Right cardiac atrium (tissue), 5 donors: ENCODE results near the gene FOXL2. TPM values are rescaled to one million over a fixed set of nuclear protein-coding genes. Genes with fewer than 3 reads are reported as not detected.
A peak's percentile ranks its signal among the peaks of the same experiment; 100 is the strongest.

Source experiments
- ATAC-seq, 2 donors: fragments of 200-7000 bp; cut with Tn5 transposase; one replicate each; pipeline versions ENCODE4 v1.8.0 to v1.9.1; 2020; ENCODE audit warnings: moderate library complexity in 2 of 2, mild to moderate bottlenecking in 1 of 2
- DNase-seq, 3 donors: peaks; one replicate each; pipeline ENCODE4 v3.0.0-alpha.2; 2020
- H3K27ac ChIP-seq: one replicate; pipeline ENCODE4 v1.5.1; 2013; ENCODE audit warnings: mild to moderate bottlenecking, low read length, control low read depth, moderate library complexity
- H3K27me3 ChIP-seq: one replicate; pipeline ENCODE4 v1.6.1; 2013; ENCODE audit not compliant: control insufficient read depth, insufficient read depth
- H3K4me1 ChIP-seq: one replicate; pipeline ENCODE4 v1.6.1; 2013; ENCODE audit warnings: low read length; ENCODE audit not compliant: control insufficient read depth, insufficient read depth
- H3K4me3 ChIP-seq: one replicate; pipeline ENCODE4 v1.5.1; 2013; ENCODE audit warnings: low read length, control low read depth
- H3K9me3 ChIP-seq: one replicate; pipeline ENCODE4 v1.6.1; 2013; ENCODE audit warnings: low read length; ENCODE audit not compliant: control insufficient read depth
- WGBS: extraction: QIAGEN DNeasy Blood & Tissue Kit; methylation state at CpG from one replicate; pipeline ENCODE4 v1.1.7; 2013; 5-methylcytosine and 5-hydroxymethylcytosine counted together
- intact Hi-C, 4 donors: fragments of 100-400 bp; cut with DNase I; formaldehyde crosslinking; loops; one replicate each; pipeline versions ENCODE4 v1.11.0 to v1.14.0; 2022 to 2023
- polyA plus RNA-seq: library from polyadenylated mRNA; stranded (reverse); fragments of 200-250 nt; gene quantifications from one replicate; pipeline ENCODE4 v1.2.3, GENCODE V29; 2013
- total RNA-seq, 4 donors: library from RNA; stranded (reverse); fragmentation: NEBNext Ultra II Directional; extraction: Animal tissue kit (Norgen Biotek cat#: 25700); gene quantifications; one replicate each; pipeline ENCODE4 v1.2.1, GENCODE V29; 2021
- donor health status: healthy with polysubstance abuse.
- donor health status: DM: no; HTN: yes; CAD: no.
- donor health status: DM: no; HTN: no; CAD: no.
- donor health status: DM: no; HTN: yes; CAD: no; lungs with severe emphysema.
- donor health status: DM: yes; HTN: yes; CAD: no.

The FOXL2 gene
- total and polyA plus RNA-seq, 5 donors: not detected

DNA sequence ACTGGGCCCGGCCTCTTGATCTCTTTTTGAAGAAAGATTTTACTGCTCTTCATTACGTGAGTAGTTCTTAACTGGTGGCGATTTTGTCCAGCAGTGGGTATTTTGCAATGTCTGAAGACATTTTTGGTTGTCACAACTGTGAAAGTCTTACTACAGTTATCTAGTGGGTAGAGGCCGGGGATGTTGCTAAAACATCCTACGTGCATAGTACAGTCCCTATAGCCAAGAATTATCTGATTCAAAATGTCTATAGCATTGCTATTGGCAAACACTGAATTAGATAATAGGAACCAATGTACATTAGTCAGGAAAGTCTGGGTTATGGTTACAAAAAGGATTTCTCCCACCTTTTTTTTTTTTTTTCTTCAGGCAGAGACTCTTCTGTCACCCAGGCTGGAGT, 38.1 kb downstream of the FOXL2 start:
- no peak for ATAC-seq
- no peak for DNase-seq
- no peak overlapping the region for H3K4me3 ChIP-seq
- no peak overlapping the region for H3K27ac ChIP-seq
- no peaks in the 10 kb centered on the region for H3K9me3 ChIP-seq
- H3K4me1 ChIP-seq: no peaks in the 10 kb centered on the region
- no peaks in the 10 kb centered on the region for H3K27me3 ChIP-seq
- intact Hi-C loops: loop anchor here in 1 of 4 donors (10.0 kb wide), 1 partner anchor 64 kb away; no protein-coding TSS in a partner anchor
- 90% methylated on average over 5 of the region's 5 CpGs for WGBS

DNA sequence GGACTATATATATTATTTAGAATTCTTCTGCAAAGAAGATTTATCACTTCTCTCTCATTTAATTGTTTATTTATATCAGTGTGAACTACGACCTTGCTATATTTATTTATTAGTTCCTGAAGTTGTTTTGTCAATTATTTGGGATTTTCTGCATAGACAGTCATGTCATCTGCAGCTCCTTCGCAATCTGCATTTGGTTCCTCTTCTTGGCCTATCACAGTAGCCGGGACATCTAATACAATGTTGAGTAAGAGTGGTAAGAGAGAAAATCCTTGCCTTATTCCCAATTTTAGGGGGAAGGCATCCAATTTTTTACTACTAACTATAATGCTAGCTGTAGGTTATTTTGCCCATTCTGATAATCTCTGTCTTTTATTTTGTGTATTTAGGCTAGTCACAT, 39.4 kb downstream of the FOXL2 start:
- no peaks in the 10 kb centered on the region for H3K9me3 ChIP-seq
- no peak overlapping the region for H3K4me3 ChIP-seq
- no peaks in the 10 kb centered on the region for H3K27me3 ChIP-seq
- DNase-seq (no peak), ATAC-seq (no peak)
- intact Hi-C loops: loop anchor here in 1 of 4 donors (10.0 kb wide), 1 partner anchor 63 kb away; no protein-coding TSS in a partner anchor
- no peaks in the 10 kb centered on the region for H3K4me1 ChIP-seq
- 82% methylated on average over 3 of the region's 3 CpGs for WGBS
- H3K27ac ChIP-seq: no peak overlapping the region

DNA sequence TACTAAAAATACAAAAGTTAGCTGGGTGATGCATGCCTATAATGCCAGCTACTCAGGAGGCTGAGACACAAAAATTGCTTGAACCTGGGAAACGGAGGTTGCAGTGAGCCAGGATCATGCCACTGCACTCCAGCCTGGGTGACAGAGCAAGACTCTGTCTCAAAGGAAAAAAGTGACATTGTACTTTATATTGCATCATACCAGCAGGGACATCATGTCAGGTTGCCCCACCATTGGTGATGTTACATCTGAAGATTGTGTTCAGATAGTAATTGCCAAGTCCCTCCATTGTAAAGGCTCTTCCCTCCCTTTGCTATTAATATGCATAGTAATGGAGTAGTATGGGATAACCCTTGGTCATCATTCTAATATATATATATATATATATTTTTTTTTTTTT, 44.8 kb downstream of the FOXL2 start:
- DNase-seq (no peak), ATAC-seq (no peak)
- WGBS: 89% methylated on average over 1 of the region's 1 CpG
- intact Hi-C loops: loop anchor here in 1 of 4 donors (10.0 kb wide), 1 partner anchor 57 kb away; no protein-coding TSS in a partner anchor
- no peak overlapping the region for H3K27ac ChIP-seq
- H3K27me3 ChIP-seq: no peaks in the 10 kb centered on the region
- no peak overlapping the region for H3K4me3 ChIP-seq
- H3K4me1 ChIP-seq: peaks cover 1% of the 10 kb centered on the region
- no peaks in the 10 kb centered on the region for H3K9me3 ChIP-seq

DNA sequence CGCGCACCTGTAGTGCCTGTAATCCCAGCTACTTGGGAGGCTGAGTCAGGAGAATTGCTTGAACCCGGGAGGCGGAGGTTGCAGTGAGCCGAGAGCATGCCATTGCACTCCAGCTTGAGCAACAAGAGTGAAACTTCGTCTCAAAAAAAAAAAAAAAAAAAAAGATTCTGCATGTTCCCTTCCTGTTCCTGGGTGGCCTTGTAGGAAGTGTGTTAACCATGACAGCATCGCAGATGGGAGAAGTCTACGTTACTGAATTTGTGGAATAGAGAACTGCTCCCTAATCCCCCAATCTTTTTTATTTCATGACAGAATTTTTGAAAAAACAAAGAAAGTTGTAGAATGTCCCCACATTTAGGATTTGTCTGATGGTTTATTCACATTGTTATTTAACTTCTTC, 45.4 kb downstream of the FOXL2 start:
- H3K9me3 ChIP-seq: no peaks in the 10 kb centered on the region
- no peak overlapping the region for H3K27ac ChIP-seq
- intact Hi-C loops: loop anchor here in 1 of 4 donors (10.0 kb wide), 1 partner anchor 57 kb away; no protein-coding TSS in a partner anchor
- WGBS: 58% methylated on average over 8 of the region's 8 CpGs
- peaks cover 1% of the 10 kb centered on the region for H3K4me1 ChIP-seq
- H3K4me3 ChIP-seq: no peak overlapping the region
- DNase-seq (no peak), ATAC-seq (no peak)
- H3K27me3 ChIP-seq: no peaks in the 10 kb centered on the region

DNA sequence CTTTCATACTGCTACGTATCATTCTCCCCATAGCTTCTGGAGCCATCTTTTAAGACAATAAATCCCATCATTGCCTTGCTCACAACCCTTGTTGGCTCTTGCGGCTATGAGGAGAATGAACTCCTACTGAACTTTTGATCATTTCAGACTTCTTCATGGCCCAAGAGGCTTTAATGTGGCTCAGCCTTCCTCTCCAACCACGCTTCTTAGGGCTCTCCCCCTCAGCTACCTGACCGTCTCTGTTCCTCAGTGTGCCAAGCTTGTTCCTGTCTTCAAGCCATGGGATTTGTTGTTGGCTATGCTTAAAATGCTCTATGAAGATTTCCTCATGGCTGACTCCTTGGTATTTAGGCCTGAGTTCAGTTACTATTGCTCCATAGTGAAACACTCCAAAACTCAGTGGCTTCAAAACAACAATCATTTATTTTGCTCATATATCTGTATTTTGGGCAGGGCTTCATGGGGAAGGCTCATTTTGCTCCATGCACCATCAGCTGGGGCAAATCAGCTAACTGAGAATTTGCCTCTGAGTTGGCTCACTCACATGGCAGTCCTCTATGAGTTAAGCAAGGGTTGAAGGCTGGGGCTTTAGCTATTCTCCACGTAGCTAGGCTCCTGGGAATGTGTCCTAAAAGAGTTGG, 47.5 kb downstream of the FOXL2 start:
- ATAC-seq (no peak), DNase-seq (no peak)
- H3K27me3 ChIP-seq: no peaks in the 10 kb centered on the region
- H3K27ac ChIP-seq: no peak overlapping the region
- intact Hi-C loops: no loop called here
- no peaks in the 10 kb centered on the region for H3K9me3 ChIP-seq
- WGBS: 85% methylated on average over 5 of the region's 5 CpGs
- peaks cover 1% of the 10 kb centered on the region for H3K4me1 ChIP-seq
- H3K4me3 ChIP-seq: no peak overlapping the region

DNA sequence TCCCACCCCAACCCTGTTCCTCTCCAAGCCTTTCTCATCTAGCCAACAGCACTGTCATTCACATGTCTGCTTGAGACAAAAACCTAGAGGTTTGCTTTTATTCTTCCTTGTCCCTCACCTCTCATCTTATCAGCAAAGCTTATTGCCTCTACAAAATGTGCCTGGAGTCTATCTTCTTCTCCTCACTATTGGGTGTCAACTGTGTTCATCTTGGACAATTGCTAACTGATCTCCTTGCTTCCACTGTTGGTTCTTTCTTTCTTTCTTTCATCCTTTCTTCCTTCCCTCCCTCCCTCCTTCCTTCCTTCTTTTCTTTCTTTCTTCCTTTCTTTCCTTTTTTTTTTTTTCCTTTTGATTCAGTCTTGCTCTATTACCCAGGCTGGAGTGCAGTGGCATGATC, 48.2 kb downstream of the FOXL2 start:
- intact Hi-C loops: no loop called here
- DNase-seq: no peak
- peaks cover 1% of the 10 kb centered on the region for H3K4me1 ChIP-seq
- no peak for ATAC-seq
- H3K27ac ChIP-seq: no peak overlapping the region
- no peaks in the 10 kb centered on the region for H3K9me3 ChIP-seq
- H3K27me3 ChIP-seq: no peaks in the 10 kb centered on the region
- no peak overlapping the region for H3K4me3 ChIP-seq

DNA sequence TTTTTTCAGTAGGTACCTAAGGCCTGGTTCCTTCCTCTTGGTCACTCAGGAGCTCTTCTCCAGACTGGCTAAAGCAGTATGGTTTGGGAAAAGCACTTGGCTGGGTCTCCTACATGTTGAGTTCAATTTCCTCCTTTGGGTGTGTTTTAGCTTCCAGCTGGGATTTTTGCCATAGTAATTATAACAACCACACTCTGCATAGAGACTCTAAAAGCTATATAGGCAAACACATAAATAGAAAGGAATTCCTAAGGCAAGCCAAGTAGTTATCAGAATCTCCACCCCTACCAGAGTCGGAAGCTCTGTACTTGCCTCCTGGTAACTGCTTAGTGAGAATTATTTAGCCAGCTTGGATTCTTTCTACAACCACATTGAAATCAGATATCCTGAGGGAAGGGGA, 48.6 kb downstream of the FOXL2 start:
- intact Hi-C loops: no loop called here
- WGBS: 19% methylated on average over 1 of the region's 1 CpG

More for the DNA sequence above, 48.6 kb downstream of the FOXL2 start:
- Histone ChIP-seq H3K4me3 (no peak overlapping the region), H3K4me1 (peaks cover 1% of the 10 kb centered on the region), H3K9me3 (no peaks in the 10 kb centered on the region), H3K27ac (peak overlapping the region; percentile 72), H3K27me3 (no peaks in the 10 kb centered on the region)
- ATAC-seq (peak; percentile 92 to 95), DNase-seq (no peak)

Other genes starting within 250 kb of the FOXL2 start
- gene PIK3CB, start 112.2 kb downstream of the FOXL2 start, total RNA-seq: 10 to 100 TPM; 31.4 to 33.2 (median 32.5) TPM
- gene PIK3CB, start 112.2 kb downstream of the FOXL2 start, polyA plus RNA-seq: 12.6 TPM
- gene FOXL2NB, start 80 bp upstream of the FOXL2 start, total RNA-seq: not detected
- not detected for gene FOXL2NB, start 80 bp upstream of the FOXL2 start, polyA plus RNA-seq
- gene PRR23A, start 59.1 kb upstream of the FOXL2 start, total RNA-seq: not detected
- gene PRR23A, start 59.1 kb upstream of the FOXL2 start, polyA plus RNA-seq: not detected
- gene PRR23B, start 73.8 kb upstream of the FOXL2 start, total RNA-seq: not detected
- gene PRR23B, start 73.8 kb upstream of the FOXL2 start, polyA plus RNA-seq: not detected
- not detected for gene PRR23C, start 97.8 kb upstream of the FOXL2 start, total RNA-seq
- gene PRR23C, start 97.8 kb upstream of the FOXL2 start, polyA plus RNA-seq: not detected